GM23338 (cell line): ENCODE measurements around the gene LHX5. TPM values are rescaled to one million over a fixed set of nuclear protein-coding genes. Genes with fewer than 3 reads are reported as not detected.

Experiments used
- CREB1 ChIP-seq: fragments of 250-450 bp; sonication (Bioruptor Pico); IDR thresholded peaks from 2 replicates; pipeline ENCODE4 v1.5.0; 2020; ENCODE audit warnings: low read depth, mild to moderate bottlenecking, moderate library complexity
- ETS1 ChIP-seq: IDR thresholded peaks from 2 replicates; pipeline ENCODE4 v1.6.1; 2016; ENCODE audit warnings: antibody characterized with exemption
- EZH2phosphoT487 ChIP-seq: fragments of 200-600 bp; sonication (generic); IDR thresholded peaks from one replicate; pipeline ENCODE4 v1.8.1; 2018; ENCODE audit warnings: antibody characterized with exemption; ENCODE audit not compliant: unreplicated experiment
- JUNB ChIP-seq: IDR thresholded peaks from one replicate; pipeline ENCODE4 v1.6.1; 2016; ENCODE audit warnings: antibody characterized with exemption; ENCODE audit not compliant: unreplicated experiment
- NANOG ChIP-seq: IDR thresholded peaks from 2 replicates; pipeline ENCODE4 v1.6.1; 2016; ENCODE audit warnings: antibody characterized with exemption, borderline replicate concordance
- POLR2AphosphoS5 ChIP-seq: IDR thresholded peaks from 2 replicates; pipeline ENCODE4 v1.6.1; 2016; ENCODE audit warnings: antibody characterized with exemption, low read depth
- REST ChIP-seq: IDR thresholded peaks from one replicate; pipeline ENCODE4 v1.6.1; 2018; ENCODE audit warnings: antibody characterized with exemption; ENCODE audit not compliant: unreplicated experiment
- STAT1 ChIP-seq: IDR thresholded peaks from one replicate; pipeline ENCODE4 v1.6.1; 2016; ENCODE audit warnings: antibody characterized with exemption; ENCODE audit not compliant: unreplicated experiment
- ZNF331 ChIP-seq: fragments of 250-450 bp; sonication (Bioruptor Pico); IDR thresholded peaks from 2 replicates; pipeline ENCODE4 v1.5.0; 2020; ENCODE audit warnings: low read depth, mild to moderate bottlenecking, moderate library complexity
- ZNF462 ChIP-seq: fragments of 250-450 bp; sonication (Bioruptor Pico); IDR thresholded peaks from 2 replicates; pipeline ENCODE4 v1.5.0; 2020; ENCODE audit warnings: mild to moderate bottlenecking, moderate library complexity
- polyA plus RNA-seq: library from polyadenylated mRNA; unstranded; fragments of >200 nt; fragmentation: Nextera tagmentation; extraction: Ambion mirVana; gene quantifications from 2 replicates; pipeline ENCODE4 v1.2.1, GENCODE V29; 2016
- total RNA-seq: library from RNA; depleted of rRNA; stranded (reverse); fragments of >200 nt; shearing (Covaris generic); gene quantifications from 2 replicates; pipeline ENCODE4 v1.2.3, GENCODE V29; 2014

LHX5 gene
- total and polyA plus RNA-seq, 2 experiments from 2014 or later, result 0.18 TPM; not detected in 1

- TF ChIP-seq ZNF462, result no peak
- TF ChIP-seq JUNB, result no peak
- TF ChIP-seq POLR2AphosphoS5, result no peak
- TF ChIP-seq CREB1 (CRISPR knock-in tag), result peak; percentile 60; the same call in 1 of the 2 replicates
- TF ChIP-seq ETS1, result no peak
- TF ChIP-seq REST, result no peak
- TF ChIP-seq STAT1, result no peak
- TF ChIP-seq ZNF331 (CRISPR knock-in tag), result no peak
- peak; percentile 18 for TF ChIP-seq EZH2phosphoT487
- no peak for TF ChIP-seq NANOG
Observed at GRCh38 chr12:113464852-113465719, 6.6 kb downstream of the LHX5 start (continued).
